Measurements from ENCODE around the gene CAPZB.

DNA sequence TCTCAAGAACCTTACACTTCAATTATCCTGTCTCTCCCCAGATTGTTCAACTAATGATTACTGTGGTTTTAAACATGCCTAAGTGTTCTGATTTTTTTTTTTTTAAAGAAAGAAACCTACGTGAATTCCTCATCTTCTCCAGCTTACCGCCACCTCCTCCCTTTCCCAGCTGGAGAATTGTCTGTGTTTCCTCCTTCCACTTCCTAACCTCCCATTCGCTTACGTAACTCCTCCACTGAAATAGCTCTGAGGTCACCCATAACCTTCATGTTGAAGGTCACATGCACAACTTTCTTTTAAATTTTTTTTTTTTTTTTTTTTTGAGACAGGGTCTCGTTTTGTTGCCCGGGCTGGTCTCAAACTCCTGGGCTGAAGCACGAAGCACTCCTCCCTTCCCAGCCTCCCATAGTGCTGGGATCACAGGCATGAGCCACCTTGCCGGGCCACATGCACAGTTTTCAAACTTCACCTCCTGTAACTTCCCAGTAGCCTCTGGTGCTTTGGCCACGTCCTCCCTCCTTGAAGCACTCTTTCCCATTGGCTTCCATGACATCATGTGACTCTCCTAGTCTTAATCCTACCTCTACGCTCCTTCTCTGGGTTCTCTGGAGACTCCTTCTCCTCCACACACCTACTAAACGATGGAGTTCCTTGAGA lies 9.8 kb upstream of the CAPZB start:
- TF ChIP-seq, protein P1, sequence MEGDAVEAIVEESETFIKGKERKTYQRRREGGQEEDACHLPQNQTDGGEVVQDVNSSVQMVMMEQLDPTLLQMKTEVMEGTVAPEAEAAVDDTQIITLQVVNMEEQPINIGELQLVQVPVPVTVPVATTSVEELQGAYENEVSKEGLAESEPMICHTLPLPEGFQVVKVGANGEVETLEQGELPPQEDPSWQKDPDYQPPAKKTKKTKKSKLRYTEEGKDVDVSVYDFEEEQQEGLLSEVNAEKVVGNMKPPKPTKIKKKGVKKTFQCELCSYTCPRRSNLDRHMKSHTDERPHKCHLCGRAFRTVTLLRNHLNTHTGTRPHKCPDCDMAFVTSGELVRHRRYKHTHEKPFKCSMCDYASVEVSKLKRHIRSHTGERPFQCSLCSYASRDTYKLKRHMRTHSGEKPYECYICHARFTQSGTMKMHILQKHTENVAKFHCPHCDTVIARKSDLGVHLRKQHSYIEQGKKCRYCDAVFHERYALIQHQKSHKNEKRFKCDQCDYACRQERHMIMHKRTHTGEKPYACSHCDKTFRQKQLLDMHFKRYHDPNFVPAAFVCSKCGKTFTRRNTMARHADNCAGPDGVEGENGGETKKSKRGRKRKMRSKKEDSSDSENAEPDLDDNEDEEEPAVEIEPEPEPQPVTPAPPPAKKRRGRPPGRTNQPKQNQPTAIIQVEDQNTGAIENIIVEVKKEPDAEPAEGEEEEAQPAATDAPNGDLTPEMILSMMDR (IDR thresholded peaks at IDR 0.05), result no peak
- TF ChIP-seq POLR2A (IDR thresholded peaks at IDR 0.05), result no peak
